ENCODE results near the gene HELLS. TPM values are rescaled to one million over a fixed set of nuclear protein-coding genes. Genes with fewer than 3 reads are reported as not detected.

HELLS gene
- total RNA-seq: 9.2 and 10.8 TPM in 2 replicates

GRCh38 chr10:94545391-94546048 is at the start of gene HELLS:
Gene HELLS (plus strand): TSS chr10:94545788. CDS start chr10:94545922, 134 bp downstream.

Other genes with a start within 250 kb of the HELLS start
- gene NOC3L, start 182.8 kb upstream of the HELLS start, total RNA-seq: 12.5 and 26.3 TPM in 2 replicates
- gene TBC1D12, start 143.2 kb upstream of the HELLS start, total RNA-seq: 18.3 and 21.0 TPM in 2 replicates
- gene CYP2C18, start 137.9 kb downstream of the HELLS start, total RNA-seq: not detected in 2 replicates
- not detected in 2 replicates for gene CYP2C19, start 216.9 kb downstream of the HELLS start, total RNA-seq